Endothelial cell (in vitro differentiated cells): ENCODE results near the gene TMEM186. TPM values are rescaled to one million over a fixed set of nuclear protein-coding genes. Genes with fewer than 3 reads are reported as not detected.

Source experiments
- DNase-seq: peaks from one replicate; pipeline ENCODE4 v3.0.0; 2021; ENCODE audit warnings: low spot score
- H3K27ac Mint-ChIP-seq: one replicate; pipeline ENCODE4 v1.8.0; 2021; ENCODE audit warnings: mixed read lengths, inconsistent platforms; ENCODE audit not compliant: unreplicated experiment
- H3K27me3 Mint-ChIP-seq: one replicate; pipeline ENCODE4 v1.8.0; 2021; ENCODE audit warnings: mild to moderate bottlenecking, moderate library complexity, mixed read lengths, inconsistent platforms; ENCODE audit not compliant: unreplicated experiment
- H3K36me3 Mint-ChIP-seq: one replicate; pipeline ENCODE4 v1.8.0; 2021; ENCODE audit warnings: mild to moderate bottlenecking, low read depth, mixed read lengths, inconsistent platforms; ENCODE audit not compliant: unreplicated experiment
- H3K4me1 Mint-ChIP-seq: one replicate; pipeline ENCODE4 v1.8.0; 2021; ENCODE audit warnings: mild to moderate bottlenecking, mixed read lengths, inconsistent platforms; ENCODE audit not compliant: unreplicated experiment
- H3K4me3 Mint-ChIP-seq: one replicate; pipeline ENCODE4 v1.8.0; 2021; ENCODE audit warnings: mild to moderate bottlenecking, mixed read lengths, inconsistent platforms; ENCODE audit not compliant: unreplicated experiment
- H3K9me3 Mint-ChIP-seq: one replicate; pipeline ENCODE4 v1.8.0; 2021; ENCODE audit warnings: mixed read lengths, inconsistent platforms; ENCODE audit not compliant: unreplicated experiment
- CTCF ChIP-seq: fragments of 200-600 bp; sonication (generic); IDR thresholded peaks from one replicate; pipeline ENCODE4 v1.5.0; 2021; ENCODE audit warnings: antibody characterized with exemption; ENCODE audit not compliant: unreplicated experiment
- total RNA-seq: library from RNA; stranded (reverse); fragmentation: NEBNext Ultra II Directional; extraction: Animal tissue kit (Norgen Biotek cat#: 25700); gene quantifications from one replicate; pipeline ENCODE4 v1.2.1, GENCODE V29; 2021; ENCODE audit not compliant: unreplicated experiment

TMEM186 gene
- total RNA-seq, 1 donor from 2014 or later, result 8.1 TPM

GRCh38 chr16:8826278-8826879 lies 28.9 kb upstream of the TMEM186 start:
- H3K9me3 Mint-ChIP-seq, result no peaks in the 10 kb centered on the region
- peaks cover 17% of the 10 kb centered on the region for H3K36me3 Mint-ChIP-seq
- TF ChIP-seq CTCF, result no peak
- peaks cover 1% of the 10 kb centered on the region for H3K27me3 Mint-ChIP-seq
- H3K4me3 Mint-ChIP-seq, result no peak overlapping the region
- no peak overlapping the region for H3K27ac Mint-ChIP-seq
- DNase-seq, result no peak
- H3K4me1 Mint-ChIP-seq, result peaks cover 6% of the 10 kb centered on the region

GRCh38 chr16:8822403-8822802 lies 25.0 kb upstream of the TMEM186 start:
- Mint-ChIP-seq H3K9me3 (no peaks in the 10 kb centered on the region), H3K27ac (no peak overlapping the region), H3K4me1 (peaks cover 6% of the 10 kb centered on the region), H3K36me3 (peaks cover 16% of the 10 kb centered on the region), H3K4me3 (no peak overlapping the region), H3K27me3 (no peaks in the 10 kb centered on the region)
- no peak for TF ChIP-seq CTCF
- no peak for DNase-seq

GRCh38 chr16:8819411-8820034 lies 22.1 kb upstream of the TMEM186 start:
- Mint-ChIP-seq H3K9me3 (no peaks in the 10 kb centered on the region), H3K4me1 (peaks cover 6% of the 10 kb centered on the region), H3K36me3 (peaks cover 32% of the 10 kb centered on the region), H3K4me3 (no peak overlapping the region), H3K27me3 (no peaks in the 10 kb centered on the region), H3K27ac (no peak overlapping the region)
- no peak for DNase-seq
- no peak for TF ChIP-seq CTCF

- no peaks in the 10 kb centered on the region for H3K27me3 Mint-ChIP-seq
- no peak overlapping the region for H3K4me3 Mint-ChIP-seq
- H3K9me3 Mint-ChIP-seq, result no peaks in the 10 kb centered on the region
- no peak overlapping the region for H3K27ac Mint-ChIP-seq
- no peak for DNase-seq
- TF ChIP-seq CTCF, result no peak
- peaks cover 6% of the 10 kb centered on the region for H3K4me1 Mint-ChIP-seq
- peaks cover 36% of the 10 kb centered on the region for H3K36me3 Mint-ChIP-seq
Observed at GRCh38 chr16:8818504-8819270, 21.2 kb upstream of the TMEM186 start.
